ENCODE data around the gene LPGAT1.

DNA sequence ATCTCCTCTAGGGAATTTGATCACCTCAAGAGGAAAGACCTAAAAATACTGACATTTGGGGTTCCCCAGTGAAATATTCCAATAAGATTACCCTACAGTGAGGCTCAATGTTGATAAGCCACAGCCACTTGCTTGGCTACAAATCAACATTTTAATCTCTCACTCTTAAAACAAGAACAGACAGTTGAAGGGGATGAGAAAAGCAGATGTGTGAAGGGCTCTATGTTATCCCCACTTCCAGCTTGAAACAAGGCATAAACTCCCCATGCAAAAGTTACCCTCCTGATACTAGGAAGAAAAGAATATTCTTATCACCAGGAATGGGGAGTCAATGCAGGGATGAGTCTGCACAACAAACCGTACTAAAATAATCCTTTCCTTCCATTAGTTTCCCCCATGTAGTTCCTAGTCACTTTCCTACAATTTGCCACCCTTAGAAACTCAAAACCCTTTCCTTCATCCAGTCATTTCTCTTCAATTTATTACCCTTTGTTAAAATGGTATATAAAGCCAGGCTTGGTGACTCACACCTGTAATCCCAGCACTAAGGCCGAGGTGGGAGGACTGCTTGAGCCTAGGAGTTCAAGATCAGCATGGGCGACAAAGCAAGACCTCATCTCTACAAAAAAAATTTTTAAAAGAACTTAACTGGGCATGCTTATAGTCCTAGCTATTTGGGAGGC lies 29.5 kb downstream of the LPGAT1 start:
- TF ChIP-seq, protein P1, sequence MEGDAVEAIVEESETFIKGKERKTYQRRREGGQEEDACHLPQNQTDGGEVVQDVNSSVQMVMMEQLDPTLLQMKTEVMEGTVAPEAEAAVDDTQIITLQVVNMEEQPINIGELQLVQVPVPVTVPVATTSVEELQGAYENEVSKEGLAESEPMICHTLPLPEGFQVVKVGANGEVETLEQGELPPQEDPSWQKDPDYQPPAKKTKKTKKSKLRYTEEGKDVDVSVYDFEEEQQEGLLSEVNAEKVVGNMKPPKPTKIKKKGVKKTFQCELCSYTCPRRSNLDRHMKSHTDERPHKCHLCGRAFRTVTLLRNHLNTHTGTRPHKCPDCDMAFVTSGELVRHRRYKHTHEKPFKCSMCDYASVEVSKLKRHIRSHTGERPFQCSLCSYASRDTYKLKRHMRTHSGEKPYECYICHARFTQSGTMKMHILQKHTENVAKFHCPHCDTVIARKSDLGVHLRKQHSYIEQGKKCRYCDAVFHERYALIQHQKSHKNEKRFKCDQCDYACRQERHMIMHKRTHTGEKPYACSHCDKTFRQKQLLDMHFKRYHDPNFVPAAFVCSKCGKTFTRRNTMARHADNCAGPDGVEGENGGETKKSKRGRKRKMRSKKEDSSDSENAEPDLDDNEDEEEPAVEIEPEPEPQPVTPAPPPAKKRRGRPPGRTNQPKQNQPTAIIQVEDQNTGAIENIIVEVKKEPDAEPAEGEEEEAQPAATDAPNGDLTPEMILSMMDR (IDR thresholded peaks at IDR 0.05) = no peak
- TF ChIP-seq POLR2A (IDR thresholded peaks at IDR 0.05) = no peak

All from heart left ventricle (tissue), 13 donors.